ENCODE measurements around the gene PHLDA2.

The PHLDA2 gene

DNA sequence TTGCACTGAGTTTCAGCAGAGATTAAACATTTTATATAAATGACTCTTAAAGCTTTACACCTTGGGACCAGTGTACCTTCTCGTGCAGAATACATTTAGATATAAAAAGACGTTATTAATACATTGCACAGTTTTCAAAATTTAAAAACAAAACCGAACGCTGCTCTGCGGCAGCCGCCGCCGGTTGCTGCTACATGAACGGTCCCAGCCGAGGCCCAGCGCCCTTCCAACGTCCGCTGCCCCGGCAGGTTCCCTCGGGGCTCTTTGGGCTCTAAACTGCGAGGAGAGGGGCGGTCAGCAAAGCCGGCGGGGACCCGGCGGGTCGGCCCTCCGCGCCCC, 45.6 kb downstream of the PHLDA2 start:
- no peak for DNase-seq (ENCODE audit: low spot score)
- no peak for FAIRE-seq

DNA sequence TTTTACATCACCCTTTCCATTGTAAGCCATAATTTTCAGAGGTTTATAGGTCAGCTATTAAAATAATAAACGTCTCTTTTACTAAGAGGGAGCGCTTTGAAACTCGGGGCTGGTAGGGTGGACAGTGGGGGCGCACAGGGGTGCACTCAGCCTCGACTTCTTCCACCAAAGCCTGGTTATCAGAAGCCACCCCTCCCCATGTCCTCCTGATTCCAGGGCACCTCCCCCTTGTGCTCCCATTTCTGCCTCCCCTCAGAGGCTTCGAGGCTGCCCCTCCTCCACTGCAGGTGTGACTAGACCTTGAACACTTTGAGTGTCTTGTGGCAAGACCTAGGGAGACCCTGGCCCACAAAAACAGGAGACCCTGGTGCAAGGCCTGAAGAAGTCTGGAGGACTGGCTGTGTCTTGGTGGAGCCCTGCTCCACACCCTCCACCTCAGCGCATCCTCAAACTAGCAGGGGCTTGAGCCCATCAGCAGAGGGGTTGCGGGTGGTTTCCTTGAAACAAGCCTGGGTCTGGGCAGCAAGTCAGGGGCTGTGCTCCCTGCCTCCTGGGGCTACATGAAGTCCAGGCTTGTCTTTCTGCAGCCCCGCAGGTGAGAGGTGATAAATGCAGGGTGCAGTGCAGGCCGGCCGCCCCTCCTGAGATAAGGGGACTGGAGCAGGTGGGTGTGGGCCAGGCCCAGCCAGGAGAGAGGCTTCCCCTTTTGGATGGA, 46.7 kb downstream of the PHLDA2 start:
- DNase-seq (ENCODE audit: low spot score) = no peak
- no peak for FAIRE-seq

DNA sequence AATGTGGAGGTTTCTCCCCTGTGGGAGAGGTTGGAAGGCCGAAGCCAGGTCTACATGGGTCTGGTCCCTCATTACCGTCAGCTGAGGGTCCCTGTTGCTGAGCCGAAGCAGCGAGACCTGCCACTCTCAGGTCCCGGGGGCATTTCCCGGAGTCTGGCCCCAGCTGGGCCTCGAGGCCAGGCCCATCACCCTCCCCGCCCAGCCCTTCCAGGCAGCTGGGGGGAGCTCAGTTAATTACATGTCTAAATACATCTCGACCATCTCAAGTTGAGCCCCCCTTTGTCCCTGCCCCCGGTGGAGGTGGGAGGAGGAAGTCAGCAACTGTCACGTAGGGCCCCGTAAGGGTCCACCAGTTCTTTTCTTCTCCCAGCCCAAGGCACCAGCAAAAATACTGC, 47.2 kb downstream of the PHLDA2 start:
- FAIRE-seq = no peak
- no peak for DNase-seq (ENCODE audit: low spot score)

DNA sequence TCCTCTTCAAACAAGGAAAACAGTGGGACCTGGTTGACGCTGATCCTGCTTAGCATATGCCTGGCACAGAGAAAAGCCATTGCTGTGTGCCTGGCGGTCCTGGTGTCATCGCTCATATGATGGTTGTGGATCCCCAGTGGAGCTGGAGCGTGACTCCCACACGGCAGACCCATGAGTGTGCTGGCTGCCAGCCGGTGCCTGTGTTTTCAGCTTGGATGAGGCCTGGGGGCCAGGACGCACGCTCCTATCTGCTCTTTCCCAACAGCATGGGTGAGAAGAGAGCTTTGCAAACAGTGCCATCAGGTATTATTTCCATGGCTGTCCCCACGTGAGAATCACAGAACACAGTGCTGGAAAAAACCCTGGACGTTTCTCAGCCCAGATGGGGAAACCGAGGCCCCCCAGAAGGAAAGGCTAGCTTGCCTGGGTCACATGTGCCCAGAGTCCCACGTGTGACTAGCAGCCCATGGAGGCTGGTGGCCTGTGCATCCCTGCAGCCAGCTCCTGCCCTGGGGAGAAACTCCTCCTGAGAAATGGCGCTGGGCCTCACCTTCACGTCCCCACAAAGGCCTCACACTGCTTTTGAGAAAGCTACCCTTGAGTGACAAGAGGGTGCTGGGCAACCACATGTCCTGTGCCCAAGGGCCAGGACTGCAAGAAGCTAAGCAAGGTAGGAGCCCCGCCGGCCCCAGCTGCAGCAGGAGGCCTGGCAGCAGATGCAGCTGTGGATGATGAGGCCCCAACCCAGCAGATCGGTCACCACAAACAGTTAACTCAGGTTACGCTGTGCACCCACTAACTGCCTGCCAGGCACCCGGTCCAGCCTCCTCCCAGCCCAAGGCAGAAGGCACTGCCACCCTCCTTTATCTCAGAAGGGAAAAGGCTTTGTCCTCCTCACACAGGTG, 47.9 kb downstream of the PHLDA2 start:
- no peak for DNase-seq (ENCODE audit: low spot score)

DNA sequence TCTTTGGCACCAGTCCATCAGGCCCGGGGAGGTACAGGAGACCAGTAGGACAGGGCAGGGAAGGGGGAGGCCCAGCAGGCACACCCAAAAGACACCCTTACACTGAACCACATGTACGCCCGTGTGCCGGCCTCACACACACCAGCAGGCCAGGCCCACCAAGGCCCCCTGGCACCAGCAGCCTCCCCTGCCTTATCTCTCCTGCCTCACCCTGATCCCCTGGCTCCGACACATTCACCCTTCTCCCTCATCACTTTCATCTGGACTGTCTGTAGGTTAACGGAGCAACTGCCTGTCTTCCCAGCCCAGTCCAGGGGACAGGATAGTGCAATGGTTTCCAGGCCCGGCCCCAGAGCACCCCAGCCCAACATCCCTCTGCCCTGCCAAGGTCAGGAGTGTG, 48.6 kb downstream of the PHLDA2 start:
- DNase-seq (ENCODE audit: low spot score) = no peak
- no peak for FAIRE-seq

More for the DNA sequence above, 47.9 kb downstream of the PHLDA2 start:
- FAIRE-seq = no peak

DNA sequence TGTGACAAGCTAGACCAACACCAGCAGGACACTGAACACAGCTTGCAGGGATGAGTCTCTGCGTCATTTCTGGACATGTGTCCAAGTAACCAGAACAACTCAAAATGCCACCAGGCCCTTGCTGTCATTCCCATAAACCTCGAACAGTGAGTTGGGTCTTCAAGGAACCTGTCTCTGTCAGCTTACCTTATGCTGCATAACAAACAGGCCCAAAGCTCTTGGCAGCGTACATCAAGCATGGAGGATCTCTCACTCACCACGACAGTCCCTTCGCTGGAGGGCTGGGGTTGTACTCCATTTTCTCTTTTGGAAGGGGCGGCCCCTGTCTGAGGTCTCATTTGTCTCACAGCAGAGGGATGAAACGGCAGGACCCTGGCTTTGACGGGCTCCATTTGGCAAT, 50.4 kb downstream of the PHLDA2 start:
- no peak for FAIRE-seq
- no peak for DNase-seq (ENCODE audit: low spot score)
